C4-2B (cell line): Measurements from ENCODE around the gene GALT.

Source experiments
- H3K27ac ChIP-seq: fragments of 450-650 bp; 2 replicates; pipeline ENCODE4 v1.5.1; 2017
- CTCF ChIP-seq: fragments of 450-650 bp; conservative IDR thresholded peaks from 2 replicates; pipeline ENCODE4 v1.5.1; 2017; ENCODE audit warnings: mild to moderate bottlenecking
- ZFX ChIP-seq: fragments of 450-650 bp; IDR thresholded peaks from 2 replicates; pipeline ENCODE4 v1.6.1; 2017

Gene GALT

GRCh38 chr9:34675048-34675714 lies 28.7 kb downstream of the GALT start:
- TF ChIP-seq ZFX (no peak), CTCF (peak; percentile 83)

GRCh38 chr9:34675869-34676268 lies 29.4 kb downstream of the GALT start:
- no peak overlapping the region for H3K27ac ChIP-seq
- TF ChIP-seq CTCF (no peak), ZFX (no peak)

More at GRCh38 chr9:34675048-34675714, 28.7 kb downstream of the GALT start:
- no peak overlapping the region for H3K27ac ChIP-seq

- H3K27ac ChIP-seq = no peak overlapping the region
- no peak for TF ChIP-seq CTCF
- TF ChIP-seq ZFX = no peak
These were observed 37.7 kb downstream of the GALT start for GRCh38 chr9:34684145-34684544.

GRCh38 chr9:34684816-34685215 lies 38.3 kb downstream of the GALT start:
- TF ChIP-seq CTCF (no peak), ZFX (no peak)
- H3K27ac ChIP-seq = no peak overlapping the region

- no peak overlapping the region for H3K27ac ChIP-seq
- TF ChIP-seq CTCF = no peak
- TF ChIP-seq ZFX = no peak
These were observed 39.1 kb downstream of the GALT start for GRCh38 chr9:34685591-34685990.

GRCh38 chr9:34686231-34686630 lies 39.8 kb downstream of the GALT start:
- no peak overlapping the region for H3K27ac ChIP-seq
- no peak for TF ChIP-seq CTCF
- TF ChIP-seq ZFX = no peak

GRCh38 chr9:34686732-34687131 lies 40.3 kb downstream of the GALT start:
- TF ChIP-seq CTCF (no peak), ZFX (no peak)
- no peak overlapping the region for H3K27ac ChIP-seq
